PFSK-1 (cell line): Measurements from ENCODE around the gene PIGZ.

ENCODE experiments used
- POLR2AphosphoS5 ChIP-seq: IDR thresholded peaks from 2 replicates; pipeline ENCODE4 v1.6.1; 2012; ENCODE audit warnings: low read depth, mild to moderate bottlenecking, control low read depth, low read length, moderate library complexity
- REST ChIP-seq, 2 experiments: IDR thresholded peaks; 2 replicates each; pipeline versions ENCODE4 v1.6.1 to v1.8.0; 2011 to 2012; ENCODE audit warnings: low read depth in 2 of 2, low read length in 2 of 2, control low read depth in 1 of 2, inconsistent platforms in 1 of 2, mild to moderate bottlenecking in 1 of 2, moderate library complexity in 1 of 2; ENCODE audit not compliant: insufficient read depth in 1 of 2
- TAF1 ChIP-seq: IDR thresholded peaks from 2 replicates; pipeline ENCODE4 v1.6.1; 2012; ENCODE audit warnings: low read length, control low read depth, borderline replicate concordance; ENCODE audit not compliant: insufficient read depth

GRCh38 chr3:196951371-196951770 is 17.3 kb downstream of the PIGZ start:
- TF ChIP-seq POLR2AphosphoS5 (no peak), REST (IDR thresholded peaks at IDR 0.05; ENCODE audit: insufficient read depth in 1 of 2, low read depth in 2 of 2, low read length in 2 of 2) (no peak), TAF1 (no peak)
